ENCODE data around the gene RASAL1. TPM values are rescaled to one million over a fixed set of nuclear protein-coding genes. Genes with fewer than 3 reads are reported as not detected.

RASAL1 gene
- total RNA-seq, 1 donor from 2014 or later = 11.0 TPM

DNA sequence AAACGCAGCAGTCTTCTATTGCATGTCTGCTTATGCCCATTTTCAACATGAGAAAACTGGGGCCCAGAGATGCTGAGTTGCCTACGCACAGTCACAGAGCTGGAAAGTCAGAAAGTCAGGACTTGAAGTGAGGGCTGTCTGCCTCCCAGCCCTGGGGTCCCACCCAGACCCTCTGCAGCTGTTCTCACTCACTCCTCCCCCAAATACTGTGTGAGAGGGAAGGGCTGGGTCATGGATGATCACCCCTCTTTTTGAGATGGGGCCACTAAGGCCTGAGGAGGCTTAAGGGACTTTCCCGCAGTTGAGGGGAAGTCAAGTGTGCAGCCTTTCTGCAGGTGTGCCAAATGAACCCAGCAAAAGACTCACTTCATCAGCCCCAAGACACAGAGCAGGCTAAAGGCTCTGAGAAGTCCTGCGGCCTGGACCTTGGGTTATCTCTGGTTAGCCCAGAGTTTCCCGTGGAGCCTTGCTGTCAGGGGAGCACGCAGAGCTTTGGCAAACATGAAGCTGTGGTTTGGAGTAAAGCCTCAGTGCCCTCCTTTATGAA, 60.4 kb downstream of the RASAL1 start:
- Histone ChIP-seq H3K27me3 (no peaks in the 10 kb centered on the region), H3K27ac (no peak overlapping the region)

GRCh38 chr12:113073586-113073985, 62.0 kb downstream of the RASAL1 start:
- Histone ChIP-seq H3K27me3 (no peaks in the 10 kb centered on the region), H3K9me3 (no peaks in the 10 kb centered on the region), H3K4me3 (no peak overlapping the region), H3K4me1 (peaks cover 20% of the 10 kb centered on the region), H3K27ac (no peak overlapping the region), H3K36me3 (no peaks in the 10 kb centered on the region)
- no peak for TF ChIP-seq POLR2AphosphoS5 (IDR thresholded peaks at IDR 0.05; ENCODE audit: insufficient read depth in 1 of 2, low read depth in 1 of 2)
- DNase-seq (ENCODE audit: extremely low spot score in 2 of 2) = no peak
- intact Hi-C loops (cut with DNase I) = no loop called here

More for the DNA sequence above, 60.4 kb downstream of the RASAL1 start:
- H3K36me3 ChIP-seq = no peaks in the 10 kb centered on the region
- no peak overlapping the region for H3K4me3 ChIP-seq
- H3K4me1 ChIP-seq = peaks cover 15% of the 10 kb centered on the region
- H3K9me3 ChIP-seq = no peaks in the 10 kb centered on the region
- TF ChIP-seq POLR2AphosphoS5 (IDR thresholded peaks at IDR 0.05; ENCODE audit: insufficient read depth in 1 of 2, low read depth in 1 of 2) = no peak
- TF ChIP-seq, protein P1, sequence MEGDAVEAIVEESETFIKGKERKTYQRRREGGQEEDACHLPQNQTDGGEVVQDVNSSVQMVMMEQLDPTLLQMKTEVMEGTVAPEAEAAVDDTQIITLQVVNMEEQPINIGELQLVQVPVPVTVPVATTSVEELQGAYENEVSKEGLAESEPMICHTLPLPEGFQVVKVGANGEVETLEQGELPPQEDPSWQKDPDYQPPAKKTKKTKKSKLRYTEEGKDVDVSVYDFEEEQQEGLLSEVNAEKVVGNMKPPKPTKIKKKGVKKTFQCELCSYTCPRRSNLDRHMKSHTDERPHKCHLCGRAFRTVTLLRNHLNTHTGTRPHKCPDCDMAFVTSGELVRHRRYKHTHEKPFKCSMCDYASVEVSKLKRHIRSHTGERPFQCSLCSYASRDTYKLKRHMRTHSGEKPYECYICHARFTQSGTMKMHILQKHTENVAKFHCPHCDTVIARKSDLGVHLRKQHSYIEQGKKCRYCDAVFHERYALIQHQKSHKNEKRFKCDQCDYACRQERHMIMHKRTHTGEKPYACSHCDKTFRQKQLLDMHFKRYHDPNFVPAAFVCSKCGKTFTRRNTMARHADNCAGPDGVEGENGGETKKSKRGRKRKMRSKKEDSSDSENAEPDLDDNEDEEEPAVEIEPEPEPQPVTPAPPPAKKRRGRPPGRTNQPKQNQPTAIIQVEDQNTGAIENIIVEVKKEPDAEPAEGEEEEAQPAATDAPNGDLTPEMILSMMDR (IDR thresholded peaks at IDR 0.05) = no peak
- no peak for TF ChIP-seq POLR2A (IDR thresholded peaks at IDR 0.05)
- DNase-seq (ENCODE audit: extremely low spot score in 2 of 2) = no peak
- intact Hi-C loops (cut with DNase I) = no loop called here

GRCh38 chr12:113072136-113072535, 63.4 kb downstream of the RASAL1 start:
- Histone ChIP-seq H3K27ac (no peak overlapping the region), H3K4me3 (no peak overlapping the region), H3K27me3 (no peaks in the 10 kb centered on the region), H3K9me3 (no peaks in the 10 kb centered on the region), H3K4me1 (peaks cover 20% of the 10 kb centered on the region), H3K36me3 (no peaks in the 10 kb centered on the region)
- DNase-seq (ENCODE audit: extremely low spot score in 2 of 2) = no peak
- intact Hi-C loops (cut with DNase I) = no loop called here
- TF ChIP-seq POLR2A (IDR thresholded peaks at IDR 0.05) (no peak), POLR2AphosphoS5 (IDR thresholded peaks at IDR 0.05; ENCODE audit: insufficient read depth in 1 of 2, low read depth in 1 of 2) (no peak)
- TF ChIP-seq, protein P1 (IDR thresholded peaks at IDR 0.05) = no peak

GRCh38 chr12:113071135-113072112, 64.1 kb downstream of the RASAL1 start:
- Histone ChIP-seq H3K9me3 (no peaks in the 10 kb centered on the region), H3K4me3 (no peak overlapping the region), H3K27ac (peak overlapping the region; percentile 38), H3K4me1 (peaks cover 20% of the 10 kb centered on the region), H3K27me3 (no peaks in the 10 kb centered on the region), H3K36me3 (no peaks in the 10 kb centered on the region)
- no peak for DNase-seq (ENCODE audit: extremely low spot score in 2 of 2)
- intact Hi-C loops (cut with DNase I) = no loop called here
- TF ChIP-seq POLR2AphosphoS5 (IDR thresholded peaks at IDR 0.05; ENCODE audit: insufficient read depth in 1 of 2, low read depth in 1 of 2) (no peak), POLR2A (IDR thresholded peaks at IDR 0.05) (no peak)
- TF ChIP-seq, protein P1 (IDR thresholded peaks at IDR 0.05) = no peak

DNA sequence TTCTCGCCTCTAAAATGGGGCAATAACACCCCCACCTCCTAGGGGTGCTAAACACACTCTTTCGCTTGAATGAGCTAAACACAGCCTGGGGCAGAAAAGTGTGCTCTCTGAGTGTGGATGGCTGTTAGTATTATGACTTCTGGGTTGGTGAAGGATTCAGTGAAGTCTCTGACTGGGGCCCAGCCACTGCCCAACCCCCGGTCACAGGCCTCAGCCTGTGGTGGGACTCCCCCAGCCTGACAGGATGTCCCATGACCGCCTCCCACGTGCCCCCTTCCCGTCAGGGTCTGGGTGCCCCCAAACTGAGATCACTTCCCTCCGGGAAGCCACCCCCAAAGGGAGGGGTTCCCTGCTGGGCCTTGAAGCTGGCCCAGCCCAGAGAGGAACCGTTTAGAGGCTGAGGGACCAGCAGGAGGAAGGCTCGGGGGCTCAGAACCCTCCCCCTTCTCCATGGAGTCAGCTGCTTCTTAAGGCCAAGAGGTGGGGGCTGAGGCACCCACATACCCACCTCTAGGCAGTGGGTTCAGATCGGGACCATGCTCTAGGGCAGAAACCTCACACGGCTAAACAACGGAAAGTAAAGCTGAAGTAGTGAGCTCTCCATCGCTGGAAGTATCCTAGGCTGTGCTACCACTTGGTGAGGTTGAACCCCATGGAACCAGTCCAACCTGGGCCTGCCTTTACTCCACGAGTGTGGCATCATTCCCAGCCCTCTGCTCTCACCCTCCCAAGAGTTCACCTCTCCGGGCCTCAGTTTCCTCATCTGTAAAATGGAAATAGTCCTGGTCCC, 65.2 kb downstream of the RASAL1 start:
- TF ChIP-seq, protein P1 (IDR thresholded peaks at IDR 0.05) = no peak
- TF ChIP-seq POLR2AphosphoS5 (IDR thresholded peaks at IDR 0.05; ENCODE audit: insufficient read depth in 1 of 2, low read depth in 1 of 2) = peak in 1 of 2 donors; percentile 34
- intact Hi-C loops (cut with DNase I) = no loop called here
- DNase-seq (ENCODE audit: extremely low spot score in 2 of 2) = no peak
- H3K9me3 ChIP-seq = no peaks in the 10 kb centered on the region
- H3K4me1 ChIP-seq = peaks cover 20% of the 10 kb centered on the region
- H3K27me3 ChIP-seq = no peaks in the 10 kb centered on the region
- H3K4me3 ChIP-seq = no peak overlapping the region
- H3K27ac ChIP-seq = peak overlapping the region; percentile 38
- H3K36me3 ChIP-seq = no peaks in the 10 kb centered on the region
